IPS DF 19.7 (cell line): Measurements from ENCODE around the gene HOXC6.

Experiments
- DNase-seq: peaks from one replicate; pipeline ENCODE4 v3.0.0-alpha.2; 2013; ENCODE audit warnings: low read depth, low spot score

HOXC6 gene

DNA sequence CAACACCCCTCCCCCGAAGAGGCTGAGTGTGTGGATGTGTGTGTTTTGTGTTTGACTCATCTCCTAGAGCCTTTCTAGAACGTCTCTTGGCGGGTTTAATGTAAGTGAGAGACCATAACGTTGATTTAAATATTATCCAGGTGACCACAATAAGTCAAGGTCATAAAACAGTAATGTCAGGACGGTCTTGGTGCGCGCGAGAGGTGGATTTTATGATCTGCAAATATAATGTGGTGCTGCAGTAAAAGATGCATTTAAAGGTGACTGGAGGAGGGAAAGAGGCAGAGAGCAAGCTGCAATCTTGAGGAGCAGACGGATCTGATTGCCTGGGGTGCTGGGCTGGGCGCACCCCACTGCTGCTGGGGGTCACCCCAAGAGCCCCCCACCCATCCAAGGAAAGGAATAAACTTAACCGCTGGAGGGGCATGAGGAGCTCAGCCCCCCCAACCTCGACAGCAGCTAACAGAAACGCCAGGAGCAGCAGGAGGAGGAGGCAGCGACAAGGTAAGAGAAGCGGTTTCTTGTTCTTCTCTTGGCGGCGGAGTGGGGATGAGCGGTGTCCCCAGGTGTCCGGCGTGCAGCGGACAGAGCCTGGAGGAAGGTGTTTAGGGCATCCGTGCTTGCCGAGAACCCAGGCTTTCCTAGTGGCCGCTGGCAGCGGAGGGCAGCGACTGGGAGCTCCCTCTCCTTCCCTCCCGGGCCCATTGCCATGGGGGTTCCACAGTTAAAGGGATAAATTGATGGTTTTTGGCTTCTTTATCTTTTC is 37.7 kb upstream of the HOXC6 start:
- DNase-seq = no peak

DNA sequence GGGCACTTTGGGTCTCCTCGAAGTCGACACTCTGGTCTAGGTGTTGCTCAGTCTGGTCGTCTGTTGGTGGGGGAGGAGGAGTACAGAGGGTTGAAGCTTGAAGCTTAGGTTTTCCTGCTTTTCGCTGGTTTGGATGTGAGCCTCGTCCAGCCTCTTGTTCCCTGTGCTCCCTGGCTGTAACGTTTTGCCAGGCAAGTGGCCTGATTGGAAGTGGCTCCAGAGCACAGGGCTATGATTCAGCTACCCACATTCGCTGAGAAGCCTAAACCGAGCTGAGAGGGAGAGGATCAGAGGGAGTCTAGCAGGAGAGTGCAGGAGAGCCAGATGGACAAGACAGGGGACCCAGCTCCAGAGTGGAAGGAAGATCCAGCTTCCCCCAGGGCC is 37.2 kb upstream of the HOXC6 start:
- no peak for DNase-seq

DNA sequence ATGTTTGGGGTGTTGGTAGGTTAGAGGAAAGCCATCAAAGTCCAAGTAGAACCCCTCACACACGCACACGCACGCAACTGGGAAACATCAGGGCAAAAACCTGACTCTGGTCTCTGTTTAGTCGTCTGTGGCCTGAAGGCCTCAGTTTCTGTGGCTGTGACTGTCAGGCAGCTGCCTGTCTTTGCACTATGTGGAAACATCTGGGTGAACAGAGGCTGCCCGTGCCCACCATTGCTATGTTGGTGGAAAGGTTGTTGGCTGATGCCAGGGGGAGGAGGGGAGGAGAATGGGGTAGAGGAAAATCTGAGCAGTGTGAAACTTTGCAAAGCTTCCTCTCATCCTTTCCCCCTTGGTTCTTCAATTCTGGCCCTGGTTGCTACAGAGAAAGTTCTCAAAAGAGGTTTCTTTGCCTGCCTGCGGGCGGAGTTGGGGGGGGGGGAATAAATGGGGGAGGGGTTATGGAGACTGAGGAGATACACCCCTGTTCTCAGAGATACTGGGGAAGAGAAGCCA is 35.8 kb upstream of the HOXC6 start:
- no peak for DNase-seq

DNA sequence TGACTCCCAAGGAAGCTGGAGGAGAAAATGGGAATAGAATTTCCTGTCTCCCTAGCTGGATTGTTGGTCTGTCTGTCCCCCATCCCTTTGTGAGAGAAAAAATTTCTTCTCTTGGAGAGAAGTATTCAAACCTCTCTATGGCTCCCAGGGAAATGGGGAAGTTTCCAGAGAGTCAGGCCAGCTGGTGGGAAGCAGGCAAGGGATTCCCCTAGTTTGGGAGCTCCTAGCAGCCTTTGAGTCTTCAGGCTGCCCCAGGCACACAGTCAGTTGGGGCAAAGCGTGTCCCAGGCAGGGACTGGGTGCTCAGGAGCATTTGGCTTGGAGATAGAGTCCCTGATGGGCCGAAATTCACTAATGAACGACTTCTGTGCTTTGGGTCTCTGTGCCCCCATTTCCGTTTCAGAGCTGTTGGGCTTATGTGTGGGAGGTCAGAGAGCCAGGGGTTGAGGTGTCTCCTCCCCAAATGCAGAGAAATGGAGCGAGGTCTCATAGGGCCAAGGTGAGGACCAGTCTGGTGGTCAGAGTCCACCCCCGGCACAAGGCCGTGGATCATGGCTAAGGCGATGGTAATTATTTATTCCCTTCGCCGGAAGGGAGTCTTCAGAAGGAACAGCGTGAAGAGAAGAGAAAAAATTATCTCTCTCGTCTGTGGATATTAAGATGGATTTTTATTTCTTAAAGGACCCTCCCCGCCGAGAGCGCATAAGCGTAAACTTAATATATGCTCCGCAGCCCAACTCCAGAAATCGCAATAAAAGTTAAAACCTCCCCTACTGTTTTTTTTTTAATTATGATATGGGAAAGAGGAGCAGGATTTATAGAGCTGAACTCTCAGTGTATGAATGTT is 34.9 kb upstream of the HOXC6 start:
- DNase-seq = no peak

DNA sequence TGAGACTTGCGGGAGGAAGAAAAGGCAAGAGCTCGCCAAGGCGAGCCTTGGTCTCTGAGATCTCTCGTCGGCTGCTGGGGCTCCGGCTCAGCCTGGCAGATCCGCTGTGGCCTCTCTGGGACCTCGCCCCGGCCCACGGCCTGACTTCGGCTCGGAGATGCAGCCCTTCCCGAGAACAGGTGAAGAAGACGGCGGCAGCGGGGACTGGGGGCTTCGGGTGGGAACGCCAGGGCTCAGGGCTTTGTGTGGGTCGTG is 34.3 kb upstream of the HOXC6 start:
- DNase-seq = no peak

DNA sequence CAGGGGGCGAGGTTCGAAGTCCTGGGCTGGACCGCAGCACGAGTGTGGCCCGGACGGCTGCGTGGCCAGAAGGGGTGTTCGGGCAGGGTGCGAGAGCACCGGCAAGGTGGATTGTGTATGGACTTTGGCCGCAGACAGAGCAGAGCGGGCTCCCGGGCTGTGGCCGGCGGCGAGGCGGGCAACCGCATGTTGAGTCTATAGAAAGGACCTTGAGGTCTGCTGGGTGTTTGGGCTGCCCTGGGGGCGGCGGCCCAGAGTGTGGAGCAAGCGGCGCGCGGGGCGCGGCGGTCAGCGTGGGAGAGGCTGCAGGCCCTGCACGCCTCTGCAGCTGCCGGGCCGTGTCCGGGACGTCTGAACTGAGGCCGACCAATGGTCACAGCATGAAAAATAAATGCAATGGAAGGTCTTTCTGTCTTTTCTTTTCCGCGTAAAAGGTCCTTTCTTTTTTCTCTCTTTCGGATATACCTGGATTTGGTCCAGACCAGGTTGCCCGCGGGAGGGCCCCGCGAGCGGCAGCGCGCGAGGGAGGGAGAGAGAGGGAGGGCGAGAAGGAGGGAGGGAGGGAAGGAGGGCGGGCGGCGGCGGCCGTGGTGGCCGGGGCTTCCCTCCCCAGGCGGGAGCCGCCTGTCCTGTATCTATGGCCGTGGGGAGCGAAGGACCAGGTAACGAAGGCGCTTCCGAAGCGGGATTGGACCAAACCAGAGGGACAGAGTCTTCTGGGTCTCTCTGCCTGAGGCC is 33.8 kb upstream of the HOXC6 start:
- no peak for DNase-seq

DNA sequence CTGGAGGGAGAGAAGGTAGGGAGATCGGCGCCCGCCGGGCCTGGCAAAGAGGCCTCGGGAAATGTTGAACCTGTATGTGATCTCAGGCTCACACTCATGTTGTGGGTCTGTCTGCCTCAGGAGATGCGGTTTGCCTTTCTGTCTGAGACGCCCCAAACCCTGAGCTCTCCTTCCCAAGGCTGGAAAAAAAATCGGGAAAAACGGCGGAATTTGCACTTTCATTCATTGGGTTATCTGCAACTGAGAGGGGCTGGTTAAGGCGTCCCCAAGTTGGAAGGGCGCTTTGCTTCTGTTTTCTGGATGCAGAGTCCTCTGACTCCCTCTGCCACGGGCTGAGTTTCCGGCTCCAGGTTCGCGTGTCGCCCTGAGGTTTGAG is 33.2 kb upstream of the HOXC6 start:
- no peak for DNase-seq

DNA sequence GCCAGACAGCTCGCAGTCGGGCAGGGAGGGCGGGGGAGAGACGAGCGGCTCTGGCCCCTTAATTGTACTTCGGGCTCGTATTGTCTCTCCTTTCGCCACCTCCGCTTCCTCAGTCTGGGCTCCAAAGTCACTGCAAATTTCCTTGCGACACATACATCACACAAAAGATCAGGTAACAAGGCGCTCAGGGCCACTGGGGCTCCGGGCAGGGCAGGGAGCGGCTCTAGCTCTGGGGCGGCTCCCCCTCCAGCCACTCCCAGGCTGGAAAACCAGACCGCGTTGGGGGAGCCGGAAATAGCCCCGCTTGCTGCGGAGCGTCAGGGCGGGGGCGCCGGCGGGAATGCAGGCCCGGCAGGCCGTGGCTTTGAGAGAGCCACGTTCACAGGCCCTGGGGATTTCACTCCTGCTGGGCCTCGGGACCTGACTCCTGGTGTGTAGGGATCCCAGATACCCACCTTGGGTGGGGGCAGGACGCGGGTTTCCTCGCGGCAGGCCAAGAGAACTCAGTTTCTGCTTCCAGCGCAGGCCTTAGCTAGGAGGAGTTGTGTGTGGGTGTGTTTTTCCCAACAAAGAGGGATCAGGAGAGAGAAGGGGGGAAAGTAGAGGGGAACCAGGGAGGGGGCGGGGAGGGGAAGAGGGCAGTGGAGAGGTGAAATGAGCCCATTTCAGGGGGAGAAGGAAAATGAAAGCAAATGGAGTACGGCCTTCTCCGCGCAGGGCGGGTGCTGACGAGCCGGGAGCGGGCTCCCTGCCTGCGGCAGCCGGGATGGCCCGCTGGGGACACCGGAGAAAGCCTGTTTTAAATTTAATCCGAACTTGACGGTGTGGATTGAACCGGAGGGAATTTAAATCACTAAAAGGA is 32.6 kb upstream of the HOXC6 start:
- no peak for DNase-seq

DNA sequence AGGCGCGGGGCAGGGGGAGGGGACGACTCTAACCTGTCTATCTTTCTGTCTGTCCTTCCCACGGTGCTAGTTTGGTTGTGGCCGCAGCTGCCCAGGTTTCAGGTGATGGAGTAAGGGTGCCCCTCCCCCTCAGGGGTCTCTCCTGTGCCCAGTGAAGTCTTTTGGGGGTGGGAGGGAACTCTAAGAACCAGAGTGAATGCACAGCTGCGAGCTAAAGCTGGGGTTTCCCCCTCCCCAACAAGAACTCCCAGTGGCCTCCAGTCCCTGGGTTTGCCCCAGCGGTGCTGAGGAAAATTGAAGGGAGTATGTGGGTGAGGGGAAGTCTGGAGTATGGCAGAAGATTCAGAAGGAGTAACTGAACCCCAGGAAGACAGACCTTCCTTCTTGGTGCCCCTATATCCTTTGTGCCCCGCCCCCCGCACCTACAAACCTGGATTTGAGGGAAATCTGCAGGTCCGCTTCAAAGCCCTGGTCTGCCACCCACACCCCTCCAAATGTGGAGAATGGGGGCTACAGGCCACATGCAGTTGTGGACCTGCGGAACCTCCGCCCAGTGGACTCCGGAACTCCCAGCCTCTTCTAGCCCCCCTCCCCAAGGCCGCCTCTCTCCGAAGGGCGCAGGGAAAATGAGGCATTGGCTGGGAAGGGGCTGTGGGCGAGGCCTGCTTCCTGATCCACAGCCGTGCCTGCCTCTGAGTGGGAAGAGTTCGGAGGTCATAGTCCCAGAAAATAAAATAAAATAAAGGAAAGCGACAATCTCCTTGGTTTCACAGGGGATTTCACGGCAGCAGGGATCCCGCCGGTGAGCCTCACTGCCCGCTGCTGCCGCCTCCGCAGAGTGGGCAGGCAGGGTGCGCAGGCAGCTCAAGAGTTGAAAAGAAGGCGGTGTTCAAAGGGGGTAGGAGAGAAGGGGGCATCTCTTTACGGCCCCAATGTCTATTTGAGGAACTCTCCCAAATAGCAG is 31.7 kb upstream of the HOXC6 start:
- DNase-seq = no peak

DNA sequence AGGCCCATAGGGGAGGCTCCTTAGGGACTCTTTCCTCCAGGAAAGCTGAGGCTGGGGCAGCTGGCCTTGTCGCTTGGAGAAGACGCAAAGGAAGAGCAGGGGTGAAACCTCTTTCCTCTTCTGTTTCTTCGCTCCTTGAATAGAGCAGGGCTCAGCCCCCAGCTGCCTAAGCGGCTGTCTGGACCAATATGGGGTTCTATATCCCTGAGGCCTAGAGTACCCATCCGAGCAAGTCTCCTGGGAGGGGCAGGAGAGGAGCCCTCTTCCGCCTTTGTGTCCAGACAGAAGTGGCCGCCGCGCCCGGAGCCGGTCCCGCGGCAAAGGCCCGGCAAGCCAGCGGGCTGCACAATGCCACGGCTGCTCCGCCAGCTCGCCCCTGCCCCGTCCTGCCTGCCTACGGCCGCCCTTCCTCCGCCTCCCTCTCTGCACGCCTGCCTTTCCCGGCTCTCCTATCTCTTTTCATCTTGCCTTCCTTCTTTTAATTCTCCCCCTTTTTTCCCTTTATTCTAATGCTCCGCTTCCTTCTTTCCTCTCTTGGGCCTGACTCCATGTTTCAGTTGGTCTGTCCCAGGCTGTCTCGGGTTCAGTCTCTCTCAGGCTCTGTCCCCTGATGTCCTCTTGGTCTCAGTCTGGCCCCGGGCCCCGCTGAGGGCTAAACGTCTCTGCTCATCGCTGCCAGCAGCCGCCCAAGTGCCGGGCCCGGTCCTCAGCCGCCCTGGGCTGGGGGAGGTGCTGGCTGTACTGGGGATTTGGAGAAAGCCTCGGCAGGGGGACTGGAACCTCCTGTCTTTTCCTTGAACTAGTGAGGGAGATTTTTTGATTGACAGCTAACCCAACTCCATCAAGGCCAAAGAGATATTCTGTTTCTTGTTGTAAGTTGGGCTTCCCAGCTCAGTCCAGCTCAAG is 30.8 kb upstream of the HOXC6 start:
- DNase-seq = no peak

DNA sequence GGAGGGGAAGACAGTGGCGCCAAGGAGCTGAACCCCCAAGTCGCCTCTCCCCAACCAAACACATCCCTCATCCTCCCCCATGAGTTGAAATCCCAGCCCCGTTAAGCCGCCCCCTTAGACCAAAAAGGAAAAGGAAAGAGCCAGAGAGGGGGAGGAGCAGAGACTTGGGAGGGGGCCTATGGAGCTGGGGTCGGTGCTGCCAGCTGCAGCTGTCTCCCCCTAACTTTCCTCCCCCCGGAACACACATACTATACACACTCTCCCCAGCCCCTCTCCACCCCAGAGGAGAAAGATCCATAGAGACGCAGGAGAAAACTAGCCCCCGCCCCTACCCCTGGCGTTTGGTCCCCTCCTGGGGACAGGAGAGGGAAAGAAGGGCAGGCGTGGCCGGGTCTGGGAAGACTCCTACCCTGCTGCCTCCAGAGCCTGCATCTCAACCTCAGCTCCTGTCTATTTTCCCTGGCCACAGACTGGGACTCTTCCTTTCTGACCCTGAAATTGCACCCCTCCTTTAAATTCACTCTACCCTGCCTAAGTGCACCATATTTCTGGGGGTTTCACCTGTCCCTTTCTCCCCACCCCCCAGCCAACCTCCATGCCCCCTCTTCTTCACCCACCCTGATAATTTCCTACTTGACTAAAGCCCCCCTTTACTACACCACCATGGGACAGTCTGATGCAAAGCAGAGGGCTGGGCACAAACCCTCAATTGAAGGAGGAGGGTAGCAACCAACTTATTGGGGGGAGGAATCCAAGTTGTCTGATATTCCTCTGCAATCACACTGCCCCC is 29.9 kb upstream of the HOXC6 start:
- DNase-seq = no peak

DNA sequence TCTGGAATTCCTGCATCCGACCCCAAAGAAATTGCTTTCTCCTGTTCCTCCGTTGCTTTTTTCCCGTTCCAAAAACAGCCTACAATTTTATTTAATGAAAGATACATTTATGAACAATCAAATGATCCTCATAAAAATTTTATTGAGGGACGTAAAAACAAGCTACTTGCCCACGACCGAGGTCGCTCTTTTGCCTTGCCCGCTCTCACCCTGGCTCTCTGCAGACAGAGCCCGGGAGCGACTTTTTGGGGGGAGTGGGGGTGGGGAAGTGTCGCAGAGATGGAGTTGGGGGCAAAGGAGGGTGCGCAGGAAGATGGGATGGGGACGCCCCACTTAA is 29.4 kb upstream of the HOXC6 start:
- no peak for DNase-seq

DNA sequence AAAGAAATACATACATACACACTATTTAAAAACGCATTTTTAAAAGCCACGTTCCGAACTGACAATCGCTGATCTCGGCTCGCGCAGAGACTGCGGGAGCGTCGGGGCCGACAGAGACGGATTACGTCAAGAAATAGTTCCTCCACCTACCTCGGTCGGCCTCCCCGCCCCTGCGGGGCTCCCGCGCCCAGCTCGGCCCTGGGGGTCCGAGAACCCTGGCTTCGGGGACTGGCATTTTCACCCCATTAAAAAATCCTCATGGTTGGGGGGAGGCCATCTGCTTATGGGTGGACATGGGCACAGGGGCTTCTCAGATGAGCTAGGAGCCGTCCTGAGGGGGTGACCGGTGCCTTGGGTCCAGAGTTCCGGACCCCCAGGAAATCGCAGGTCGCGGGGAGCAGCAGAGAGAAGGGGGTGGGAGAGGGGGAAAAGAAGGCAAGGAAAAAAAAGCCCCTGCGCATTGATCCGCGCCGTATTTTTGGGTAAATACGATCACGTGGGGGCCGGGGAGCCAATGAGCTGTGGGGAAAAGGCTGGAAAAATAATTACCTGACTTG is 28.6 kb upstream of the HOXC6 start:
- no peak for DNase-seq

DNA sequence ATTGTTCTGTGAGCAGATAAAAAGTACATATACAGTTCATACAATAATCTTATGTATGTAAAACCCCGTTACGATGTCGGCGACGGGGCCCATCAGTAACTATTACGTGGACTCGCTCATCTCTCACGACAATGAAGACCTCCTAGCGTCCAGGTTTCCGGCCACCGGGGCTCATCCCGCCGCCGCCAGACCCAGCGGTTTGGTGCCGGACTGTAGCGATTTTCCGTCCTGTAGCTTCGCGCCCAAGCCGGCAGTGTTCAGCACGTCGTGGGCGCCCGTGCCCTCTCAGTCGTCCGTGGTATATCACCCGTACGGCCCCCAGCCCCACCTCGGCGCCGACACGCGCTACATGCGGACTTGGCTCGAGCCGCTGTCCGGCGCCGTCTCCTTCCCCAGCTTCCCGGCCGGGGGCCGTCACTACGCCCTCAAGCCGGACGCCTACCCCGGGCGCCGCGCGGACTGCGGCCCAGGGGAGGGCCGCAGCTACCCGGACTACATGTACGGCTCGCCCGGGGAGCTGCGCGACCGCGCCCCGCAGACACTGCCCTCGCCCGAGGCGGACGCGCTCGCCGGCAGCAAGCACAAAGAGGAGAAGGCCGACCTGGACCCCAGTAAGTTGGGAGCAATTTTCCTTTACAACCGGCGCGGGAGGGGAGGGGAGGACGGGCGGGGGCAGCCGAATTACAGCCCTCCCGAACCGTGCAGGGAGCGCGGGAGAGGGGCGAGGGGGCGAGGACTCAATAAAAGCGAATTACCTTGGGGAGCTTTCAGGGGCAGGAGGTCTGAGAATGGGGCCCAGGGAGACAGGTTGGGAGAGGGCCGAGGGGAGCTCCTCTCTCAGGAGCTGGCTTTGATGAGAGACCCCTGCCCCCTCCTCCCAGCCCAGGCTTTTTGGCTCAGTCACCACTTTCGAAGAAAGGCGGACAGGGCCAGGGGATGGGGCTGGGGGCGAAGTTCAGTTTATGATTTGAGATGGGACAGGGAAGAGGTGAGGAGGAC is 27.8 kb upstream of the HOXC6 start, which contains the start of gene HOXC9:
Gene HOXC9, plus strand, starts transcription at position 46 of the 999 bp plus-strand sequence. Its CDS starts 28 bp downstream, at position 74.
- DNase-seq = no peak

DNA sequence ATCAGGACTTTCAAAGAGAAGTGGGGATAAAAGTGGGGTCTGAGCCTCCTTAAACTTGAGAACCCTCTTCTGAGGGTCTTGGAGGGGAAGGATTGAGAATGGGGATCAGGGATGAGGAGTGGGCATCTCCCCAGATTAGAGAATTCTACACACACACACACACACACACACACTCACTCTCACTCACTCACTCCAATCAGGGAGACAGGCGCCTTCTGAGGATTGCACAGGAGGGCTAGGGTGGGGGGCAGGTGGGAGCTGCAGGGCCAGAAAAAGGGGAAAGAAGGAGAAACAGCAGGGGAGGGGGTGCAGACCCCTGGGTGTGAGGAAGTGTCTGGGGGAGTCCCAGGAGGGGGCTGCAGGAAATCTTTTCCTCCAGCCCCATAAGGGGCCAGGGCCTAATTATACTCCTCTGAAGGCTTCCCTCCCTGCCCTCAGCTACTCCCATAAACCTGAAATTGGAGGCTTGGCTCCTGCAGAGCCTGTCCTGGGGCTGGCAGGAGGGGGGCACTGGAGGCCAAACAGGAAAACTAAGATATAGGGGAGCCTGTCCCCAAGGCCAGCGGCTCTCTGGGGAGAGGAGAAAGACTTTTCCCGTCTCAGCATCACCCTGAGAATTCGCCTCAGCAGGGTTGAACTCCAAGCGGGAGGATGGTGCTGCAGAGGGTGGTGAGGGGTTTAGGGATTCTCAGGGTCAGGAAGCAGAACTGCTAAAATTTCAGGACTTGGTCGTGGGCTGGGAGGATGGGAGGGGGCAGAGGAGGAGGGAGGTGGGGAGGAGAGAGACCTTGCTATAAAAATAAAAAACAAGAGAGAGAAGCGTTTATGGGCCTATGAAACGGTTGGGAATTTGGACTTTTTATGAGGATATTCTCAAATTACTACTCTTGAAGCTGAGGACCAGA is 26.7 kb upstream of the HOXC6 start:
- DNase-seq = no peak
